Measurements from ENCODE around the gene LY6G5C. TPM values are rescaled to one million over a fixed set of nuclear protein-coding genes. Genes with fewer than 3 reads are reported as not detected.

LY6G5C gene
- total and polyA plus RNA-seq, 9 of the 15 experiments (the other 6 are each of a cell fraction or from before 2014, with no cell fraction given): 0.10 to 0.67 (median 0.46) TPM; not detected in 4

DNA sequence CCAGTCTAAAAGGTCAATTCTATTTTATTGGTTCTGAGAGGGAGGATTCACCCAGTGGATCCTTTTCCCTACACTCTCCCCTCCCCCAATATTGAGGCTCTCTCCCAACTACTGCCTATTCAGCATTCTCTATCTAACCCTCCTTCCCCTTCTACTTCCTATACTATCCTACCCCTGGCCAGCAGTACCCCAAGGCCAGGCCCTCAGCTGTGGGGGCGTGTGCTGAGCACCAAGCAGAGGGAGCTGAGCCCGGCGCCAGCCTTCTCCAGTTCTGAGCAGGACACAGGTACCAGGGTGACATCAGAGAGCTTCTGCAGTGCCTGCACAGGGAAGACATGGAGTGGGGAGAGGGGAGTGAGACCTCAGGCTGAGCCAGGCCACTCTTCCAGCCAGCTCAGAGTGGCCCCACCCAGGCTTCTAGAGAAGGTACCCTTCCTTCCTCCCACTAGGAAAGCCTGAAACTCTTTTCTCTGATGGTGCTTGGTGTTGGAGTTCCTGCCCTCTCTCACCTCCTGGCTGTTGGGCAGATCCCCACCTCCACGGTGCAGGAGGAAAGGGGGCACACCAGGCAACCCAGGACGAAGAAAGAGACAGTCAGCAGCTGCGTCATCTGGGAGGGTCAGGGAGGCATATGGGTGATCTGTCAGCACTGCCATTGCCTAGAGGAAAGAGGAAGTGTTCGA, 46.3 kb upstream of the LY6G5C start (continued):
- TF ChIP-seq PRPF4 (IDR thresholded peaks at IDR 0.05; ENCODE audit: insufficient read depth, low read depth, low read length, poor library complexity, severe bottlenecking) (no peak), SNRNP70 (optimal IDR thresholded peaks at IDR 0.05; ENCODE audit: low read depth, low read length) (peak; percentile 27), RERE (CRISPR knock-in tag; IDR thresholded peaks at IDR 0.05; ENCODE audit: borderline replicate concordance) (no peak), NCOR1 (IDR thresholded peaks at IDR 0.05) (no peak), HDGF (IDR thresholded peaks at IDR 0.05) (peak; percentile 62; the same call in 1 of the 2 replicates), RAD21 (CRISPR knock-in tag; conservative IDR thresholded peaks at IDR 0.05 in 1 of 2, IDR thresholded peaks at IDR 0.05 in 1 of 2) (no peak), ZC3H4 (CRISPR knock-in tag; IDR thresholded peaks at IDR 0.05; ENCODE audit: borderline replicate concordance) (no peak), CREB1 (IDR thresholded peaks at IDR 0.05) (peak; percentile 50; the same call in 1 of the 2 replicates), CREB1 (CRISPR knock-in tag; IDR thresholded peaks at IDR 0.05) (no peak), ARID3B (CRISPR knock-in tag; IDR thresholded peaks at IDR 0.05; ENCODE audit: borderline replicate concordance) (no peak), TEAD4 (IDR thresholded peaks at IDR 0.05; ENCODE audit: low read length) (0 out of 2 replicates have a peak, but pooled peaks have one; percentile 9), TEAD4 (CRISPR knock-in tag; IDR thresholded peaks at IDR 0.05; ENCODE audit: borderline replicate concordance) (no peak), BRF1 (IDR thresholded peaks at IDR 0.05; ENCODE audit: borderline replicate concordance, extremely low read depth, insufficient read length) (no peak), POU5F1 (IDR thresholded peaks at IDR 0.05; ENCODE audit: borderline replicate concordance, low read depth, low read length, partially characterized antibody) (no peak)
- TF ChIP-seq, protein P1, sequence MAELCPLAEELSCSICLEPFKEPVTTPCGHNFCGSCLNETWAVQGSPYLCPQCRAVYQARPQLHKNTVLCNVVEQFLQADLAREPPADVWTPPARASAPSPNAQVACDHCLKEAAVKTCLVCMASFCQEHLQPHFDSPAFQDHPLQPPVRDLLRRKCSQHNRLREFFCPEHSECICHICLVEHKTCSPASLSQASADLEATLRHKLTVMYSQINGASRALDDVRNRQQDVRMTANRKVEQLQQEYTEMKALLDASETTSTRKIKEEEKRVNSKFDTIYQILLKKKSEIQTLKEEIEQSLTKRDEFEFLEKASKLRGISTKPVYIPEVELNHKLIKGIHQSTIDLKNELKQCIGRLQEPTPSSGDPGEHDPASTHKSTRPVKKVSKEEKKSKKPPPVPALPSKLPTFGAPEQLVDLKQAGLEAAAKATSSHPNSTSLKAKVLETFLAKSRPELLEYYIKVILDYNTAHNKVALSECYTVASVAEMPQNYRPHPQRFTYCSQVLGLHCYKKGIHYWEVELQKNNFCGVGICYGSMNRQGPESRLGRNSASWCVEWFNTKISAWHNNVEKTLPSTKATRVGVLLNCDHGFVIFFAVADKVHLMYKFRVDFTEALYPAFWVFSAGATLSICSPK (IDR thresholded peaks at IDR 0.05; ENCODE audit: borderline replicate concordance): no peak
- TF ChIP-seq, protein P2, sequence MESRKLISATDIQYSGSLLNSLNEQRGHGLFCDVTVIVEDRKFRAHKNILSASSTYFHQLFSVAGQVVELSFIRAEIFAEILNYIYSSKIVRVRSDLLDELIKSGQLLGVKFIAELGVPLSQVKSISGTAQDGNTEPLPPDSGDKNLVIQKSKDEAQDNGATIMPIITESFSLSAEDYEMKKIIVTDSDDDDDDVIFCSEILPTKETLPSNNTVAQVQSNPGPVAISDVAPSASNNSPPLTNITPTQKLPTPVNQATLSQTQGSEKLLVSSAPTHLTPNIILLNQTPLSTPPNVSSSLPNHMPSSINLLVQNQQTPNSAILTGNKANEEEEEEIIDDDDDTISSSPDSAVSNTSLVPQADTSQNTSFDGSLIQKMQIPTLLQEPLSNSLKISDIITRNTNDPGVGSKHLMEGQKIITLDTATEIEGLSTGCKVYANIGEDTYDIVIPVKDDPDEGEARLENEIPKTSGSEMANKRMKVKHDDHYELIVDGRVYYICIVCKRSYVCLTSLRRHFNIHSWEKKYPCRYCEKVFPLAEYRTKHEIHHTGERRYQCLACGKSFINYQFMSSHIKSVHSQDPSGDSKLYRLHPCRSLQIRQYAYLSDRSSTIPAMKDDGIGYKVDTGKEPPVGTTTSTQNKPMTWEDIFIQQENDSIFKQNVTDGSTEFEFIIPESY (CRISPR knock-in tag; IDR thresholded peaks at IDR 0.05): no peak
